ENCODE data around the gene C10orf67. TPM values are rescaled to one million over a fixed set of nuclear protein-coding genes. Genes with fewer than 3 reads are reported as not detected.
A peak's percentile ranks its signal among the peaks of the same experiment; 100 is the strongest.

C10orf67 gene
- total RNA-seq, 1 donor from 2014 or later = not detected

- no peak overlapping the region for H3K27ac Mint-ChIP-seq (ENCODE audit: unreplicated experiment)
Observed at GRCh38 chr10:23362069-23362830, 17.7 kb upstream of the C10orf67 start.

GRCh38 chr10:23361665-23362064 lies 17.1 kb upstream of the C10orf67 start:
- peaks cover 3% of the 10 kb centered on the region for H3K27me3 Mint-ChIP-seq (ENCODE audit: unreplicated experiment)
- no peaks in the 10 kb centered on the region for H3K4me1 Mint-ChIP-seq (ENCODE audit: unreplicated experiment)
- H3K27ac Mint-ChIP-seq (ENCODE audit: unreplicated experiment) = no peak overlapping the region
- TF ChIP-seq, protein P1, sequence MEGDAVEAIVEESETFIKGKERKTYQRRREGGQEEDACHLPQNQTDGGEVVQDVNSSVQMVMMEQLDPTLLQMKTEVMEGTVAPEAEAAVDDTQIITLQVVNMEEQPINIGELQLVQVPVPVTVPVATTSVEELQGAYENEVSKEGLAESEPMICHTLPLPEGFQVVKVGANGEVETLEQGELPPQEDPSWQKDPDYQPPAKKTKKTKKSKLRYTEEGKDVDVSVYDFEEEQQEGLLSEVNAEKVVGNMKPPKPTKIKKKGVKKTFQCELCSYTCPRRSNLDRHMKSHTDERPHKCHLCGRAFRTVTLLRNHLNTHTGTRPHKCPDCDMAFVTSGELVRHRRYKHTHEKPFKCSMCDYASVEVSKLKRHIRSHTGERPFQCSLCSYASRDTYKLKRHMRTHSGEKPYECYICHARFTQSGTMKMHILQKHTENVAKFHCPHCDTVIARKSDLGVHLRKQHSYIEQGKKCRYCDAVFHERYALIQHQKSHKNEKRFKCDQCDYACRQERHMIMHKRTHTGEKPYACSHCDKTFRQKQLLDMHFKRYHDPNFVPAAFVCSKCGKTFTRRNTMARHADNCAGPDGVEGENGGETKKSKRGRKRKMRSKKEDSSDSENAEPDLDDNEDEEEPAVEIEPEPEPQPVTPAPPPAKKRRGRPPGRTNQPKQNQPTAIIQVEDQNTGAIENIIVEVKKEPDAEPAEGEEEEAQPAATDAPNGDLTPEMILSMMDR (IDR thresholded peaks at IDR 0.05) = no peak
- no peaks in the 10 kb centered on the region for H3K9me3 Mint-ChIP-seq (ENCODE audit: unreplicated experiment)
- DNase-seq (ENCODE audit: extremely low spot score, unreplicated experiment) = no peak
- no peak overlapping the region for H3K4me3 Mint-ChIP-seq (ENCODE audit: unreplicated experiment)
- no peaks in the 10 kb centered on the region for H3K36me3 Mint-ChIP-seq (ENCODE audit: unreplicated experiment)

More at GRCh38 chr10:23362069-23362830, 17.7 kb upstream of the C10orf67 start:
- Mint-ChIP-seq H3K36me3 (ENCODE audit: unreplicated experiment) (no peaks in the 10 kb centered on the region), H3K4me3 (ENCODE audit: unreplicated experiment) (no peak overlapping the region), H3K9me3 (ENCODE audit: unreplicated experiment) (no peaks in the 10 kb centered on the region), H3K27me3 (ENCODE audit: unreplicated experiment) (peaks cover 3% of the 10 kb centered on the region), H3K4me1 (ENCODE audit: unreplicated experiment) (no peaks in the 10 kb centered on the region)
- no peak for DNase-seq (ENCODE audit: extremely low spot score, unreplicated experiment)
- TF ChIP-seq, protein P1 (IDR thresholded peaks at IDR 0.05) = no peak

- no peaks in the 10 kb centered on the region for H3K4me1 Mint-ChIP-seq (ENCODE audit: unreplicated experiment)
- TF ChIP-seq, protein P1 (IDR thresholded peaks at IDR 0.05) = no peak
- H3K36me3 Mint-ChIP-seq (ENCODE audit: unreplicated experiment) = no peaks in the 10 kb centered on the region
- DNase-seq (ENCODE audit: extremely low spot score, unreplicated experiment) = no peak
- peaks cover 3% of the 10 kb centered on the region for H3K27me3 Mint-ChIP-seq (ENCODE audit: unreplicated experiment)
- H3K4me3 Mint-ChIP-seq (ENCODE audit: unreplicated experiment) = no peak overlapping the region
- no peaks in the 10 kb centered on the region for H3K9me3 Mint-ChIP-seq (ENCODE audit: unreplicated experiment)
- H3K27ac Mint-ChIP-seq (ENCODE audit: unreplicated experiment) = no peak overlapping the region
Observed at GRCh38 chr10:23359692-23360380, 15.2 kb upstream of the C10orf67 start.

DNA sequence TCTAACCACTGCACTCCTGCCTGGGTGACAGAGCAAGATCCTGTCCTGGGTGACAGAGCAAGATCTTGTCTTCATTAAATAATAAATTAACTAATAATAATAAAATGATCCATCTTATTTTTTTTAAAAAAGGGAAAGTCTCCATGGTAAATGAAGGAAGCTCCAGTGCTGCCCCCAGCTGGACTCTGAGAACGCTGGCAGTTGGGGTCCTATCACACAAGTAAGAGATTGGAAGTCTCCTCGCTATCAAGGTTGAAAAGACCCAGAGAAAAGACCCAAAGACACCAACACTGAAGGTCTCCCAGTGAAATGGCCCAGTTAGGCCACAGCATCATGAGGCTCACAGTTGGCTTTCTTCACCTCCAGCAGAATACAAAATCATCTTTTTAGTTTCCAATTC lies 13.8 kb upstream of the C10orf67 start:
- no peak for DNase-seq (ENCODE audit: extremely low spot score, unreplicated experiment)
- Mint-ChIP-seq H3K36me3 (ENCODE audit: unreplicated experiment) (no peaks in the 10 kb centered on the region), H3K4me3 (ENCODE audit: unreplicated experiment) (no peak overlapping the region), H3K4me1 (ENCODE audit: unreplicated experiment) (no peaks in the 10 kb centered on the region), H3K27ac (ENCODE audit: unreplicated experiment) (no peak overlapping the region), H3K27me3 (ENCODE audit: unreplicated experiment) (peaks cover 3% of the 10 kb centered on the region), H3K9me3 (ENCODE audit: unreplicated experiment) (no peaks in the 10 kb centered on the region)
- TF ChIP-seq, protein P1 (IDR thresholded peaks at IDR 0.05) = peak; percentile 31

- no peak overlapping the region for H3K4me3 Mint-ChIP-seq (ENCODE audit: unreplicated experiment)
- no peak overlapping the region for H3K27ac Mint-ChIP-seq (ENCODE audit: unreplicated experiment)
- no peaks in the 10 kb centered on the region for H3K36me3 Mint-ChIP-seq (ENCODE audit: unreplicated experiment)
- H3K9me3 Mint-ChIP-seq (ENCODE audit: unreplicated experiment) = no peaks in the 10 kb centered on the region
- TF ChIP-seq, protein P1 (IDR thresholded peaks at IDR 0.05) = no peak
- no peak for DNase-seq (ENCODE audit: extremely low spot score, unreplicated experiment)
- H3K27me3 Mint-ChIP-seq (ENCODE audit: unreplicated experiment) = no peaks in the 10 kb centered on the region
- H3K4me1 Mint-ChIP-seq (ENCODE audit: unreplicated experiment) = peaks cover 4% of the 10 kb centered on the region
Observed at GRCh38 chr10:23354630-23355279, 10.2 kb upstream of the C10orf67 start.
